IPS-NIHi11 (cell line): ENCODE data around the gene ANKRD44.

Experiments
- DNase-seq: peaks from one replicate; pipeline ENCODE4 v3.0.0; 2012; ENCODE audit warnings: mixed read lengths, low spot score

Gene ANKRD44

DNA sequence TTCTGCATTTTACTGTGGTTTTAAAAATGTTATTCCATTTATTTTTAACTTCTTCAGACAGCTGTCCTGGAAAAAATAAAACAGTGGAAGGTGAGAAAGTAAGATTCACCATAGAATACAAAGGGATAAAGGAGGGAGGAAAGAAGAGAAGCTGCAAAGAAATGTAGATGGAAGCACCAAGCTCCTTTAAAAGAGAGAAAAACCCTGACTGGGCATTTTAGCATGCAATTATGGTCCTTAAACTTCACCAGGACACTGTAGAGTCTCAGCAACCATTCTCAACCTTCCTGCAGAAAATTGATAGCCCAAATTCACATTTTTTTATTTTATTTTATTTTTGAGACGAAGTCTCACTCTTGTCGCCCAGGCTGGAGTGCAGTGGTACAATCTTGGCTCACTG is 11.6 kb upstream of the ANKRD44 start:
- DNase-seq = no peak

DNA sequence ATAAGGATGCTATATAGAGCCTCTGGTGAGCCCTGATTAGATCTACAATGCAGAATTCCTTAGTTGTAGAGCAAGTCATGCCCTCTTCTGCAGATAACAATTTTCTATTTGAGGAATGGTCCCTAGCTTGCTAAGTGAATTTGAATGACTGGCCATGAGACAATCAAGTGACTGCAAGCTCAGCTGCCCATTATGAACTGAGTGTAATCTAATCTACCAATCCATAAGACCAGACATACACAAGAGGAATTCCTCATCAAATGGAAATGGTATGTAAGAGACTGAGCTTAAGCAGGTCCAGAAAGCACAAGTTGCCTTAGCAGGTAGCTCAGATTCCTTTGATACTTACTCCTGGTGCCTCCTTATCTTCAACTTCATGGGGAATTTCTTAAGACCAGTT is 4.8 kb upstream of the ANKRD44 start:
- no peak for DNase-seq

DNA sequence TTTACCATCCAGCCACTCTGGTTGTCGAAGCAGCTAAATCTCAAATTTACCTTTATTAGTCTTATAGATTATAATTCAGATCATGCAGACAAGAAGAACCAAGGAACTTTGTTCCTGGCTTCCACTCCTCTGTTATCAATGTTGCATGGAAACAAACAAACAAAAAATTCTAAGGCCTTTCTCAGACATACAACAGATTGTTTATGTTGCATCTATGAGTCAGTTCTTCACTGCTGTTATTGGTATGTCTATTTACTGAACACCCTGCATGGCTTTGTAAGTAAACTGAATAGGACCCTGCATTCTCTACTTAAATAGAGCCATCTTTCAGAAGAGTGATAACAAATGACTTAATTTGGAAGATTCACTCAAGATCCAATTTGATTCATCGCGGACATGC is 1.6 kb upstream of the ANKRD44 start:
- DNase-seq = no peak

DNA sequence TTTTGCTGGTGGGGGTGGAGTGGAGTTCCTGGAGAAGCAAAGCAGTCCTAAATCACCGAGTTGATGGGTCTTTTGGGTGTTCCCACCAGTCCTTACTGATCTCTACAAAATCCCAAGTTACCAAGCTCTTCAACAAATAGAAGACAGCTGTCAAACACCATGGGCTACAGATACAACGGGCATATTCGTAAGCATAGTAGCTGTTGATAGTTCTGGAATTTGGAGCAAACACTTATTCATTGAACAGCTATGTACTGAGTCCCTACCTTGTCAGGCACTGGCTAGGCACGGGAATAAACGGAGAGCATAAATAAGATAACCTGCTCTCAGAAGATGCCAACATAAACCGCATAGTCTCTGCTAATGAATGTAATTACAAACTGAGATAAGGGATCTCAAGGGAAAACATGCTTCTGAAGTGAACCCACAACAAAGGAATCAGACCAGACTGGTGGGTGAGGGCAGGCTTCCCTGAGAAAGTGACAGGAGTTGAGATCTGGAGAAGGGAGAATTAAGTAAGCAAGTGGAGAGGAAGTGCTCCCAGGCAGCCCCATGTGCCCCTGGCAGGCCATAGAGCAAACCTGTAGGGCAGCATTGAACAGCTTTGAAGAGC is 947 bp upstream of the ANKRD44 start:
- no peak for DNase-seq

DNA sequence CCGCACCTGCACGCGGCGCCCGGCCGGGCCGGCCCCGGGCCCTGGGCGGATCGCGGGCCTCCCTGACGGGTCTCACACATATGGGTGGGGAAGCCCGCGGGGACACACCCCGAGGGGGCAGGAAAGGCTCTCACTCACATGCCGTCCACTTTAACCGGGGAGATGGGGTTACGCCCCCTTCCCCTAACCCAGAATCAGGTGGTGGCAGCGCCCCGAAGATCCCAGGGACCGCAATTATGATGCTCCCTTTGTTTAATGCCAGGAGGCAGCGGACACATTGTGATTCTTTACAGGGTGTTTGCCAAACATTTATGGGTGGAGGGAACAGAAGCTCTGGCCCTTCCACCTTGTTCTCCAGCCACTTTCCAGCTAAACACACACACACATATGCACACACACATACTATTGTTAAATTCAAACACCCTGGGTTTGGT is 424 bp upstream of the ANKRD44 start:
- DNase-seq = no peak

DNA sequence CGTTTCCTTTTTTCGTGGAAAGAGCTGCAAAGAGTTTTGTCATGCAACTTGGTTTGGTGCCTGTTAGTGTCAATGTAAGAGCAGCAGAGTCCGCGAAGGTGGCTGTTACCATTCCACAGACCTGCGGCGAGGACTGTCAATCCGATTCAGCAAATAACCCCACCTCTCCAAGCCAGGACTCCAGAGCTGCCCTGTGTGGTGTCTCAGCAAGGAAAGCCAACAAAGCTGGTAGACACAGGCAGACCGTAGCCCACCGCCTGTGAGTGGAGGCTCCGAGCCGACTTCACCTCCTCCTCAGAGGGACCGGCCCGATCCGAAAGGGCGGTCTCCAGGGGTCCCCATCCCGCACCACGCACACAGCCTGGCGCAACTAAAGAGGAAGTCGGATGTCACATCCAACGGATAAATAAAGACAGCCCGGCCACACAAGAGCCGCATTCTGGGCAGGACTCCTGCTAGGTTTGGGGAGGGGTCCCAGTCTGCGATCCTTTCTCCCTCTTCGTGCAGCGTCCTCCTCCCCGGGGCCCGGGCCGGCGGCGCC is 819 bp downstream of the ANKRD44 start:
- peak; percentile 23 for DNase-seq

DNA sequence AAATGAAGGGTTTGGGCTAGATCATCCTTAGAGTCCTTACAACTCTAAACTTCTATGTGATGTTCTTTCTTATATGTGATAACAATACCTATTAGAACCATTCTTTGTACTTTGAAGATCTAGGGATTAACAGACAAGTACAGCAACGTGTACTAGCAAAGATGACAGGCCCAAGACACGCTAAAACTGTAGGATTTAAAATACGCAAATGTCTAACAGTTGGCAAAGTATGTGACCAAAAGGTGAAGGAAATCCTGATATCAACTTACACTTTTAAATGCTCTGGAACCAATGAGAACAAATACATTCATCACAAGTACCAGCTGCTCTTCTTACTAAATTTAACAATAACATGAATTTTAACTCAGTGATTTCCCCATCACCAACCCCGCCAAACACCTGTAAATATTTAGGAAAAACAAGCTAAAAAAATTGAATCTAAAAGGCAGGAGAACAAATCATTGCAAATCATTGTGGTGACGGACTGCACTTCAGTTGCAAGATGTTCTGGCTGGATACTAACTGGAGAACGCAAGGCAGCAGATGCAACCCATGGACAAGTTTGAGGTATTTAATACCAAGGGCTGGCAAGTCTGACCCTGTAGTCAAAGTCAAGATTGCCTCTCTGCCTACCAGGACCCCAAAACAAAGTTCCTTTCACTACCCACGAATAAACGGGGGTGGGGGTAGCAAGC is 1.4 kb downstream of the ANKRD44 start:
- no peak for DNase-seq

DNA sequence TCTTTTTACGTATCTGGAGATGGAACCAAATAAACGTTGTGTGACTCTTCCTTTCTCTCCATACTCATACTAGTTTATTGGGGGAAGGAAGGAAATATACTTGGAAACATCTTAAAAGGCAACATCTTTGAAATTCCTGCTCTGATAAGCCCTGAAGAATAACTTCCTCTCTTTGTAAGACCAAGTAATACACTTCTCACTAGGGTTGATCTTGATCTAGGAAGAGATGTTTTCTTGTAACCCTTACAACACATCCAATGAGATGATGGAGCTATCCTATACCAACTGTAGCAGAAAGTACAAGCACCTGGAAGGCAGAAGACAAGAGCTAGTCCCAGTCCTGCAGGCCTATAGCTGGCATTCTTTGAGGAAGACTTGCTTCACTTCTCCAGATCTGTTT is 2.0 kb downstream of the ANKRD44 start:
- DNase-seq = no peak

DNA sequence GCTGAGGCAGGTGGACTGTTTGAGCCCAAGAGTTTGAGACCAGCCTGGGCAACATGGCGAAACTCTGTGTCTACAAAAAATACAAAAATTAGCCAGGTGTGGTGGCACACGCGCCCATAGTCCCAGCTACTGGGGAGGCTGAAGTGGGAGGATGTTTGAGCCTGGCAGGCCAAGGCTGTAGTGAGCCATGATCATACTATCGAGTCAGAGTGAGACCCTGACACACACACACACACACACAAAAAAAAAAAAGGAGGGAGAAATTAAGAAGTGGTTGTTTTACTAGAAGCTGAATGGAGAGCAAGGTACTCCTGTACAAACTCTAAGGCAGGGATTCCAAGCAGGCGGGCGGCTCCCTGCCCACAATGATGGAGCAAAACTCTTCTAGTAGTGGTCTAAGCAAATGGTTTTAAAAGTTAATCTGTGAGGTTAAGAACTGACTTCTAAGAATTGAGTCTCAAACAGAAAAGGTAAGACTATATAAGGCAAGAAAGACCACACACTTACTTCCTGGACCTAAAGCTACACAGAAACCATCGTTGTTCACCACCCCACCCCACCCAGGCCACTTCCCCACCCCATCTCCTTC is 2.6 kb downstream of the ANKRD44 start:
- no peak for DNase-seq

DNA sequence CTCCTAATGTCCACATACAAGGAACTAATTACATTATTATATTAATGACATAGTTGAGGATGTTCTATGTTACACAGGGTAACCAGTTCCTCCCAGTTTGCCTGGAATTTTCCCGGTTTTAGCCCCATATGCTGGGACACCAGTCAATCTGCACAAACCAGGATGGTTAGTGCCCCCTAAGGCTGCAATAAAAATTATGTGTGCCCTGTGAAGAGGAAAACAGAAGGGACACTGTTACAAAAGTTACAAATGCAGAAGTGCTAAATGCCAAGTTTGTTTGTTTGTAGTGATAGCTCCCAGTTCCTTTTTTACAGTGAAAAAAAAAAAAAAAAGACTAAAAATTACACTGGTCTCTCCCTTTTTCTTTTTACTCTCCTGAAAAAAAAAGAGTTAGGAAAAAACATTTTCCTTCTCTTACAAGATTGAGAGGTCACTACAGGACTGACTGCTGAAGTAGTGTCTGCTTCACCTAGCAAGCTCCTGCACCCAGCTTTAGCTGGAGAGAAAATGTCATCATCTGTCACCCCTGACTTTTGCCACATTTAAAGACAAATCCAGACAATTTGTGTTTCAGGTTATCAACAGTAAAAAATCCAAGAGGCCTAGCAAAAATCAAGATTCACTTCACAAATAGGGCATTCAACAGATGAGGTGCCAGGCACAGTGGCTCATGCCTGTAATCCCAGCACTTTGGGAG is 3.2 kb downstream of the ANKRD44 start:
- DNase-seq = no peak

DNA sequence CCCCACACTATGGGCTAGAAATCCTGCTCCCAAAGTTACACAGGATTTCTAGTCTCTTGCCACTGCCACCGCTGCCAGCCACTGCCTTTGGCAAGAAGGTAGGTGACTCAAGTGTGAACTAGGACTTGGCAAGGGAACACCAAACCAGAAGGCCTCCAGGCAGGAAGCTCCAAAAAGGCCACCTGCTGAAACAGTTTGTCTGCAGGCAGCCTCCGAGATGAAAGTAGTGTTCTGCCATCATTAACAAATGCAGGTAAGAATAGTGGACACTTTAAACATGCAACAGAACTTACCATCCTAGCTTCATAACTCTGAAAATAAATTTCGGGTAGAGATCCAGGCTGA is 3.9 kb downstream of the ANKRD44 start:
- DNase-seq = no peak

DNA sequence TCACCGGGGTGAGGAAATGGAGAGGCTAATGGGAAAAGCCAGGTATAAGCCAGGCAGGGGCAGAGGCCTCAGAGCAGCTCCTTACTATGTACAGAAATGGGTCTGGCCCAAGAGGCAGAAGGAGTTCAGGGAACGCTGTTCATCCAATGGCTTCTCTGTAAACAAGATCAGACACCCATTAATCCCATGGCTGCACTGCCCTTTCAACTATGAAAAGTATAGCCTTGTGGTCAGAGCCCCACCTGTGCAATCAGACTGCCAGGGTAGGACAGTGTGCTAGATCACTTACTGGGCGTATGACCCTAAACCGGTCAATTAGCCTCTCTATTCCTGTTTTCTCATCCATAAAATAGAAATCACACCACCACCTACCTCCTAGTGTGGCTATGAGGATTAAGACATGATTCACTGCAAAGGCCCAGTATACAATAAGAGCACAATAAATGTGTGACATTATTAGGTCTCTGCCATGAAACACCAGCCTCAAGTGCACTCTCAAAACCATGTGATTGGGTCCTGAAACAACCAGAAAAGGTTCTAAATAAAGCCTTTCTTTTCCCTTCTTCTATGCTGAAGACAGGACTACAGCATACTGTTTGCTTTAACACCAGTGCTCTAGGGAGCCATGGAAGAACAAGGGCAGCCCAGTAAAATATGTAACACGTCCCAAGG is 4.4 kb downstream of the ANKRD44 start:
- no peak for DNase-seq

DNA sequence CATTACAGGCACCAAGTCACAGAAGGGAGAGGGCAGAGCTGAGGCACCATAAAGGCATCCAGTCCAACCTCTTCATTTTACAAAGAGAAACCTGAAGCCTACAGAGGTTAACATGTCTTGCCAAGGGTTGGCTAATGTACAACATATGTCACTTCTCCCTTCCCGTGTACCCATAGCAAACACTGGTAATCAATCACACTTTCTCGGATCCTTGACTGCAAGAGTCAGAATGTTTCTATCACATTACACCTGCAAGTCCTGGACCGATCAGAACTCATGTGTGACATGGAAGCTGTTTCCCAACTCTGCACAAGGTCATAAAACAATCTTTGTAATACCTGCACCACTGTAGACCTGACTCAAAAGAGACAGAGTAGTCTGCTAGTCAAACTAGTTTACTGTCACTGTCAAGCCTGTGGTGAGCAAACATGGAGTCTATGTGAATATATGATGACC is 6.0 kb downstream of the ANKRD44 start:
- no peak for DNase-seq

DNA sequence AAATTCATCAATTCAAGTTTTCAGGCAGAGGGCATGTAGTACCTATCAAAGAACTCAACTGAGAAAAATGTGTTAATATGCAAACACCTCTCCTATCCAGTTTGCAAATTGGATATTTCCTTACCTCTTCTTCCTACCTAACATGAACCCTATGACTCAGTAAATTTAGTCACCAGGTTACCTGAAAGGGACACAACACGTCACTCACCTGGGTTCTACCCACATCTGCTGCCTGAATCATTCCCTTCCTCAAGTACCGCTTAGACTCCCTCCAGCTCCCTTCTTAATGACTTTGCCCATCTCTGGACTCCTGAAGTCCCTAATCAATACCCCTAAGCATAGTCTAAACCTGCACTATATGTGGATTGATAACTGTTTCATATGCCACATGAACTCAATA is 10.4 kb downstream of the ANKRD44 start:
- no peak for DNase-seq

DNA sequence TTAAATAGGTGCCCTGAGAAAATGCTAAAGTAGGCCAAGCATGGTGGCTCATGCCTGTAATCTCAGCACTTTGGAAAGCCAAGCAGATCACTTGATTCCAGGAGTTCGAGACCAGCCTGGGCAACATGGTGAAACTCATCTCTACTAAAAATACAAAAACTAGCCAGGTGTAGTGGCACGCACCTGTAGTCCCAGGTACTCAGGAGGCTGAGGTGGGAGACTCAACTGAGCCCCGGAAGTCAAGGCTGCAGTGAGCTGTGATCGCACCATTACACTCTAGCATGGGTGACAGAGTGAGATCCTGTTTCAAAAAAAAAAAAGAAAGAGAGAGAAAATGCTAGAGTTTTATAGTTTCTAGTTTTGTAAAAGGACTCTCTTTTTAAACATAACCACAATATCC is 12.0 kb downstream of the ANKRD44 start:
- DNase-seq = no peak

DNA sequence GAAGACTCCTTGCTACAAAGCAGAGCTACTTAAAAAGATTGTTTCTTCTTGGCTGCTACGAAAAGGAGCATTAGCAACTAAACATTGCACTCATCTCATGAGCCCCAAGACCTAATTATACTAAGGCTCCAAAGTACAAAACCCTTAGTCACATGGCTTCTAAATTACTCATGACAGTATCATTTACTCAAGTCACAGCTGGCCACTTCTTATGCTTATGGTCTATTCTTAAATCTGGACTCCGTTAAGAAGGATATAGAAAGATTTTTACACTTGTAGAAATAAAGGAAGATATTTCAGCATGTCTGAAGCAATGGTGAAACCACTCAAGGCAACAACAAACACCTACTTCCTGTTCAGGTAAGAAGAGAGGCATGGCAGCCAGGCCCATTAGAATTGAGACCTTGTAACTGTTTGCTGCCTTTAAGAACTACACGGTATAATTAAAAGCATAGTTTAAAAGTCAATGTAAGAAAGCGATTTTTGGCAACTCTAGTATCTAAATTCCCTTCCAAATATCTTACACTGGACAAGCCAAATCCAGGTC is 12.7 kb downstream of the ANKRD44 start:
- no peak for DNase-seq

DNA sequence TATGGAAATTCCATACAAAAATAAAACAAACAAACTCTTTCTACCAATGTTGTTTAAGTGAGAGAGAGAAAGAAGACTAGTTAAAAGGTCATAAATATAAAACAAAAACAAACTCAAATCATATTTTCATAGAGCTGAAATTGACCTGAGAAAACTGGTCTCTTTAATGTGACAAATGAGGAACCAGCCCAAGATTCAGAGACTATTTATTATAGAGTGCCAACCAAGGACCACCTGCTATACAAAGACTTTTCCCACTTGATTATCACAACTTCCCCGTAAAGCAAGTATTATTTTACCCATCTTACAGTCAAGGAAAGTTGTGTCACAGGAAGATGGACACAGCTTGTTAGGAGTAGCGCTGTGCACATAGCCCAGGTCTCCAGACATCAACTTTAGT is 13.3 kb downstream of the ANKRD44 start:
- DNase-seq = no peak

DNA sequence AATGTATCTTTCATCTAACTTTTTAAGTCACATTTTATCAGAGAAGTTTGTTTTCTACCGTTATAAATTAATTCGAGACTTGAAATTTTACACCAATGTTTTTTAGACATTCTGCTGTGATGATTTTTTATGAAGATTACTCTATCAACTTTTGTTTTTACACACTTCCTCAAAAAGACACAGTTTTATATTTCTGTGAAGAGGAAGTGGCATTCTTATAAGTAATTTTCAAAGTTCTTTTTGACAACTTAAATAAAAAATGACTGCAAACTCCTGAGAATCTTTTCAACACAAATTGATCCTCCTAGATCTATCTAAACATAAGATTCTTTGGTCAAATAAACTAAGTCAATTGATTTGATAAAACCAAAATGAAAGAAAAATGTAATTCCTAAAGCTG is 13.7 kb downstream of the ANKRD44 start:
- no peak for DNase-seq

DNA sequence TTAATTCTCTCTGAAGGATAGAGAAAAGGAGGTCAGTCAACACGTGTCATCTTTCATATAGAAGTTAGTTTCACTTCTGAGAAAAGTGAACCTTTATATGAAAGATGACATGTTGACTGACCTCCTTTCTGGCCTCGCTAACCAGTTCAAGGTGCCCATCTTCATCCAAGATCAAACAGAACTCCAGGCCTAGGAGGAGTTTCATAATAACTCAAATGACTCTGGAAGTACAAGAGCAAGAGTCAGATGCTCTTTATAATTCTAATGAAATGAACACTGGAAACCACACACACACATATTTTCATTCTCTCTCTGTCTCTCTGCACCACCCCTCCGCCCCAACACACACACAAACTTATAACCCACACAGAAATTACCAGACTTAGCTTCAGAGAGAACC is 16.3 kb downstream of the ANKRD44 start:
- DNase-seq = no peak

DNA sequence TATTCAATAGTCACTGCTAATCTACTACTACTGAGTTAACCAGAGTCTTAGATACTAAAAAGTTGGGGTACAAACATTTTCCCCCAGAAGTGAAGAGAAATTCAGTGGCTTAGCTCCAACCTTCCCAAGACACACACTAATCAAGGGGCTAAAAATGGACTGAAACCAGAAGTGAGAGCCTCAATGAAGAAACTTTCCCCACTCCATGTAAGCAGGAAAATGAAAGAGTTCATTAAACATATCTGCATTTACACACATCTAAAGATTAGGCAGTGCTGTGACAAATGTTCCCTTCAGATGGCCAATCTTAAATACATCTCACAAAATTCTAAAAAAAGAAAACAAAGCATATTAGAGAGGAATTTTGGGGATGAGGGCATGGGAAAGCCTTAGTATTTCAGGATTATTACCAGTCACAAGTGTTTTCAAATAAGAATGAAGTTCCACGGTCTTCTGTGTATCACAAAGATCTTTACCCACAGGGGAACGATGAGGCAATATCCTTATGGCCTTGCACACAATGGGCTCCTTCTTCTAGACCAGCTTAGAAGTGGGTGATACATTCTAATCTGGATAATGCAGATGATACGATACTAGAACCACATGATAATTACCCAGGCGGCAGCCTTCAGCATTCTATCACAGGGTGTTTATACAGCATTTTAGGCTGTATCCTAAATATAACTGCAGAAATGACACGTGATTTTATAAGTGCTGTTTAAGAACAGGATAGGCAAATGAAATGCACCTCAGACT is 17.1 kb downstream of the ANKRD44 start:
- DNase-seq = no peak

DNA sequence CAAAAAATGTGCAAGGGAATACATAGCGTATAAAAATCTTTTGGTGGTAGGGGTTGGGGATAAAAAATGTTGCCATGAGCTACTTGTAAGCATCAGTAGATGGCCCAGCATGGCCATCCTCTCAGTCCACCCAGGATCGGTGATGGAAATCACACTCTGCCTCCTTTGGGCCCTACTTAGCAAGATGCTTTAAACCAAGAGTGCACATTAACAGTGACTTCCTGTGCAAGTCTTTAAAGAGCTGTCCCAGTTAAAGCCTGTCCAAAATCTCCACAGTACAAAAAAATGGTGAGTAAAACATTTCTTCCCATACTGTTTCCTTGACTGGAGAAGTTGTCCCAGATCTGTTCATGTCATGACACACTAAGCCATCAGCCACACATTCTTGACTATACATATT is 18.0 kb downstream of the ANKRD44 start:
- no peak for DNase-seq
